Measurements from ENCODE around the gene LAG3. TPM values are rescaled to one million over a fixed set of nuclear protein-coding genes. Genes with fewer than 3 reads are reported as not detected.

Gene LAG3
- total RNA-seq, 4 donors from 2014 or later, result 0.41 to 14.6 (median 4.0) TPM

DNA sequence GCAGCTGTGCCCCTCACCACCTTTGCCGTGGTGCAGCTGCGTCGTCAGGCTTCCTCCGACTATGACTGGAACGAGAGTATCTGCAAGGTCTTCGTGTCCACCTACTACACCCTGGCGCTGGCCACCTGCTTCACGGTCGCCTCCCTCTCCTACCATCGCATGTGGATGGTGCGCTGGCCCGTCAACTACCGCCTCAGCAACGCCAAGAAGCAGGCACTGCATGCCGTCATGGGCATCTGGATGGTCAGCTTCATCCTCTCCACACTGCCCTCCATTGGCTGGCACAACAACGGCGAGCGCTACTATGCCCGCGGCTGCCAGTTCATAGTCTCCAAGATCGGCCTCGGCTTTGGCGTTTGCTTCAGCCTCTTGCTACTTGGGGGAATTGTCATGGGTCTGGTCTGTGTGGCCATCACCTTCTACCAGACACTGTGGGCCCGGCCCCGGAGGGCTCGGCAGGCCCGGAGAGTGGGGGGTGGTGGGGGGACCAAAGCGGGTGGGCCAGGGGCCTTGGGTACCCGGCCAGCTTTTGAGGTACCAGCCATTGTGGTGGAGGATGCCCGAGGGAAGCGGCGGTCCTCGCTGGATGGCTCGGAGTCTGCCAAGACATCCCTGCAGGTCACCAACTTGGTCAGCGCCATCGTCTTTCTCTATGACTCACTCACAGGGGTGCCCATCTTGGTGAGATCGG is 51.9 kb downstream of the LAG3 start:
- peaks cover 0 to 5% of the 10 kb centered on the region in 2 donors for H3K4me1 ChIP-seq
- DNase-seq, result no peak
- H3K27me3 ChIP-seq, result peaks cover 0 to 4% of the 10 kb centered on the region in 2 donors
- H3K36me3 ChIP-seq, result no peaks in the 10 kb centered on the region
- no peak overlapping the region for H3K4me3 ChIP-seq
- intact Hi-C loops (cut with DNase I; ENCODE audit: low total_unique reads), result loop anchor here (10.0 kb wide), 1 partner anchor 69 kb away; the partner anchor contains the start of gene MLF2
- TF ChIP-seq, protein P1, sequence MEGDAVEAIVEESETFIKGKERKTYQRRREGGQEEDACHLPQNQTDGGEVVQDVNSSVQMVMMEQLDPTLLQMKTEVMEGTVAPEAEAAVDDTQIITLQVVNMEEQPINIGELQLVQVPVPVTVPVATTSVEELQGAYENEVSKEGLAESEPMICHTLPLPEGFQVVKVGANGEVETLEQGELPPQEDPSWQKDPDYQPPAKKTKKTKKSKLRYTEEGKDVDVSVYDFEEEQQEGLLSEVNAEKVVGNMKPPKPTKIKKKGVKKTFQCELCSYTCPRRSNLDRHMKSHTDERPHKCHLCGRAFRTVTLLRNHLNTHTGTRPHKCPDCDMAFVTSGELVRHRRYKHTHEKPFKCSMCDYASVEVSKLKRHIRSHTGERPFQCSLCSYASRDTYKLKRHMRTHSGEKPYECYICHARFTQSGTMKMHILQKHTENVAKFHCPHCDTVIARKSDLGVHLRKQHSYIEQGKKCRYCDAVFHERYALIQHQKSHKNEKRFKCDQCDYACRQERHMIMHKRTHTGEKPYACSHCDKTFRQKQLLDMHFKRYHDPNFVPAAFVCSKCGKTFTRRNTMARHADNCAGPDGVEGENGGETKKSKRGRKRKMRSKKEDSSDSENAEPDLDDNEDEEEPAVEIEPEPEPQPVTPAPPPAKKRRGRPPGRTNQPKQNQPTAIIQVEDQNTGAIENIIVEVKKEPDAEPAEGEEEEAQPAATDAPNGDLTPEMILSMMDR (IDR thresholded peaks at IDR 0.05), result no peak
- no peak for TF ChIP-seq POLR2A (IDR thresholded peaks at IDR 0.05)
- H3K27ac ChIP-seq, result no peak overlapping the region
- no peaks in the 10 kb centered on the region for H3K9me3 ChIP-seq

DNA sequence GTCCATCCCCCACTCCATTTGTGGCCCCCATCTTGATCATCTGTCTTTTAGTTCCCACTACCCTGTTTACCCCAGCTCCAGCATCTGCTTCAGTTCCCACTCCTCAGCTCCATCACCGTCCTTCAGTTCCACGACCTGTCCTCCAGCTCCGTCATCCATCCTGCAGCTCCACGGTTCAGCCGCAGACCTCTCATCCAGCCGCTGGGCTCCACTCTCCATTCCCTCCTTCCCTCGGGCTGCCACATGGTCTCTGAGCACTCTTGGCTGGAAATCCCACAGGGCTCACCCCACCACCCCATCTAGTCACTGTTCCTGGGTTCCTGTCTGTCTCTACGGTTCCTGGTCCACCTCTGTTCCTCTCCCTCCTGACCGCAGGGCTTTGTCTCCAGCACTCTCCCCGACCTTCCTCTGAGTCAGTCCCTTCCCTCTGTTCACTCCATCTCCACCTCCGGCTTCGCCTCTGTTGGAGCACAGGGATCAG is 52.6 kb downstream of the LAG3 start:
- TF ChIP-seq, protein P1 (IDR thresholded peaks at IDR 0.05), result no peak
- TF ChIP-seq POLR2A (IDR thresholded peaks at IDR 0.05), result no peak
- H3K9me3 ChIP-seq, result no peaks in the 10 kb centered on the region
- no peaks in the 10 kb centered on the region for H3K36me3 ChIP-seq
- peak overlapping the region in 1 of 2 donors; percentile 24 for H3K27ac ChIP-seq
- H3K4me1 ChIP-seq, result peaks cover 0 to 5% of the 10 kb centered on the region in 2 donors
- H3K4me3 ChIP-seq, result peak overlapping the region; percentile 13 to 18
- H3K27me3 ChIP-seq, result peaks cover 0 to 4% of the 10 kb centered on the region in 2 donors
- intact Hi-C loops (cut with DNase I; ENCODE audit: low total_unique reads), result loop anchor here (10.0 kb wide), 1 partner anchor 70 kb away; the partner anchor contains the start of gene MLF2
- DNase-seq, result no peak

DNA sequence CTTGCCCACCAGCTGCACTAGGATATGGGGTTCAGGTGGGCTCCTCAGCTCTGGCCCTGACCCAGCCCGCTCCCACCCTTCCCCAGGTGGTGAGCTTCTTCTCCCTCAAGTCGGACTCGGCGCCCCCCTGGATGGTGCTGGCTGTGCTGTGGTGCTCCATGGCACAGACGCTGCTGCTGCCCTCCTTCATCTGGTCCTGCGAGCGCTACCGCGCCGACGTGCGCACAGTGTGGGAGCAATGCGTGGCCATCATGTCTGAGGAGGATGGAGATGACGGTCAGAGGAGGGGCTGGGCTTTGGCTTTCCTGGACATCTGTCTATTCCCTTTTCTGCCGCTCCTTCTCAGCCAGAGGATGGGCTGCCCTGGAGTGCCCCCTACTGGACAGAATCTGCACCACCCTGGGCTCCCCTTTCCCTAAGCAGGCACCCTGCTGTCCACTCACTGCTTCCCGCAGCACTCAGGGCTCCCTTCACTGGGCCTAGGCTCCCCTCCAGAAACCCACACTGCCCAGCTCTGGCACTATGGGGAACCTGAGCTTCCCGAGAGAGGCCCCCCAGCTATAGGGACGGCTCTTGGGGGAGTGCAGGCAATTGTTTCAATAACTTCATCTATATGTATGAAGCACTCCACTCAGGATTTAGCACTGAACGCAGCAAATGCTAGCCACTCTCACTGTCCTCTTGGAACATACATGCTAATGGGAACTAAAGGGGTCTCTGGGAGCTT is 53.2 kb downstream of the LAG3 start:
- H3K36me3 ChIP-seq, result no peaks in the 10 kb centered on the region
- no peaks in the 10 kb centered on the region for H3K9me3 ChIP-seq
- intact Hi-C loops (cut with DNase I; ENCODE audit: low total_unique reads), result loop anchor here (10.0 kb wide), 1 partner anchor 71 kb away; the partner anchor contains the start of gene MLF2
- TF ChIP-seq POLR2A (IDR thresholded peaks at IDR 0.05), result peak in 1 of 2 donors; percentile 29
- TF ChIP-seq, protein P1 (IDR thresholded peaks at IDR 0.05), result peak; percentile 85 to 93 (median 90)
- peaks cover 0 to 4% of the 10 kb centered on the region in 2 donors for H3K27me3 ChIP-seq
- peak overlapping the region; percentile 90 to 97 for H3K27ac ChIP-seq
- H3K4me1 ChIP-seq, result peaks cover 5 to 6% of the 10 kb centered on the region in 2 donors
- H3K4me3 ChIP-seq, result peak overlapping the region; percentile 13 to 18
- DNase-seq, result peak; percentile 88 to 89

DNA sequence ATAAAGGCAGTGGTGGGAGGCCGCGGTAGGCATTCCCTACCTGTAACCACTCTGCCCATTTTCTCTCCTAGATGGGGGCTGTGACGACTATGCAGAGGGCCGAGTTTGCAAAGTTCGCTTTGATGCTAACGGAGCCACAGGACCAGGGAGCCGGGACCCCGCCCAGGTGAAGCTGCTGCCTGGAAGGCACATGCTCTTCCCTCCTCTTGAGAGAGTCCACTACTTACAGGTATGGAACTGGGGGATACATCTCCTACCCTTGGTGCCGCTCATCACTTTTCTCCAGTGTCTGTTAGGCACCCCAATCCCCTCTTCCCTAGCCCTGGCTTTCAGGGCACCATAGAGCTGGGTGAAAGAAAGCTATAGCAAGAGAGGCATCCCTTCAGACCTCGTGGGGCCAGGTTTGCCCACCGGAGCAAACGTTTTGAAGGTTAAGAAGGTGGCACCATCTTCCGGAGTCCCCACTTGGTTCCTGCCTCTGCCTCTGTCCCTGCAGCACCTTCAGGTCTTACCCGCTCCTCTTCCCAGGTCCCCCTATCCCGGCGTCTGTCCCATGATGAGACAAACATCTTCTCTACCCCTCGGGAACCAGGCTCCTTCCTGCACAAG is 53.9 kb downstream of the LAG3 start:
- no peak overlapping the region for H3K4me3 ChIP-seq
- peaks cover 0 to 4% of the 10 kb centered on the region in 2 donors for H3K27me3 ChIP-seq
- no peaks in the 10 kb centered on the region for H3K9me3 ChIP-seq
- peak overlapping the region; percentile 90 to 97 for H3K27ac ChIP-seq
- peaks cover 5 to 6% of the 10 kb centered on the region in 2 donors for H3K4me1 ChIP-seq
- intact Hi-C loops (cut with DNase I; ENCODE audit: low total_unique reads), result loop anchor here (10.0 kb wide), 1 partner anchor 71 kb away; the partner anchor contains the start of gene MLF2
- no peak for DNase-seq
- no peaks in the 10 kb centered on the region for H3K36me3 ChIP-seq
- no peak for TF ChIP-seq POLR2A (IDR thresholded peaks at IDR 0.05)
- TF ChIP-seq, protein P1 (IDR thresholded peaks at IDR 0.05), result no peak
